Heart right ventricle (tissue), 16 donors: Measurements from ENCODE around the gene CCDC91. TPM values are rescaled to one million over a fixed set of nuclear protein-coding genes. Genes with fewer than 3 reads are reported as not detected.
A peak's percentile ranks its signal among the peaks of the same experiment; 100 is the strongest.

Experiments used
- ATAC-seq, 8 donors: fragments of 200-7000 bp; cut with Tn5 transposase; one replicate each; pipeline ENCODE4 v1.9.1; 2020; ENCODE audit warnings: mild to moderate bottlenecking in 8 of 8, moderate library complexity in 8 of 8, moderate number of reproducible peaks in 1 of 8
- DNase-seq, 2 donors: peaks; one replicate each; pipeline ENCODE4 v3.0.0-alpha.2; 2020
- H3K27ac ChIP-seq, 10 donors: fragments of 200-600 bp; sonication (generic) in 2 of 10; one replicate each; pipeline versions ENCODE4 v1.5.0 to v1.8.0; 2020 to 2022; ENCODE audit warnings: mild to moderate bottlenecking in 3 of 10
- H3K27me3 ChIP-seq, 7 donors: fragments of 200-600 bp; one replicate each; pipeline ENCODE4 v1.8.0; 2021 to 2022; ENCODE audit warnings: mild to moderate bottlenecking in 2 of 7
- H3K36me3 ChIP-seq, 9 donors: fragments of 200-600 bp; sonication (generic) in 1 of 9; one replicate each; pipeline versions ENCODE4 v1.5.0 to v1.8.0; 2020 to 2022; ENCODE audit warnings: mild to moderate bottlenecking in 2 of 9
- H3K4me1 ChIP-seq, 9 donors: fragments of 200-600 bp; sonication (generic) in 1 of 9; one replicate each; pipeline versions ENCODE4 v1.5.0 to v1.8.0; 2020 to 2022; ENCODE audit warnings: mild to moderate bottlenecking in 4 of 9
- H3K4me3 ChIP-seq, 10 donors: fragments of 200-600 bp; sonication (generic) in 2 of 10; one replicate each; pipeline versions ENCODE4 v1.5.0 to v1.8.0; 2020 to 2022; ENCODE audit warnings: mild to moderate bottlenecking in 7 of 10, moderate library complexity in 2 of 10
- H3K9me3 ChIP-seq, 11 donors: fragments of 200-600 bp in 10 of 11; sonication (generic) in 2 of 11; one replicate each; pipeline versions ENCODE4 v1.5.0 to v1.8.0; 2013 to 2022; ENCODE audit warnings: mild to moderate bottlenecking in 2 of 11, control low read depth in 1 of 11, moderate library complexity in 1 of 11
- WGBS, 2 donors: extraction: QIAGEN DNeasy Blood & Tissue Kit; methylation state at CpG; one replicate each; pipeline ENCODE4 v1.1.7; 2013; ENCODE audit warnings: inconsistent platforms in 1 of 2; 5-methylcytosine and 5-hydroxymethylcytosine counted together
- intact Hi-C, 10 donors: fragments of 100-400 bp; cut with DNase I; formaldehyde crosslinking; loops; one replicate each; pipeline versions ENCODE4 v1.11.1 to v1.14.2; 2022
- polyA plus RNA-seq, 2 donors: library from polyadenylated mRNA; stranded (reverse); fragments of 200-250 nt; gene quantifications; one replicate each; pipeline ENCODE4 v1.2.3, GENCODE V29; 2013
- total RNA-seq, 10 donors: library from RNA; stranded (reverse); fragmentation: NEBNext Ultra II Directional in 3 of 10; extraction: Animal tissue kit (Norgen Biotek cat#: 25700) in 3 of 10; gene quantifications; one replicate each; pipeline versions ENCODE4 v1.2.1 to v1.2.4, GENCODE V29; 2021 to 2023
- TF ChIP-seq, protein P1 (sequence below), 9 donors: fragments of 200-600 bp; sonication (generic) in 2 of 9; IDR thresholded peaks; one replicate each; pipeline versions ENCODE4 v1.5.0 to v1.8.0; 2021 to 2022; ENCODE audit warnings: antibody characterized with exemption in 9 of 9, mild to moderate bottlenecking in 5 of 9, moderate library complexity in 1 of 9
- donor health status: Arrhythmogenic right ventricular cardiomyopathy.
- donor health status: ischemic (EF 13 %, LVEDD 7.1; RV severe dilation, severe dysfunction).
- donor health status: healthy with polysubstance abuse.
- donor health status: DM: no; HTN: yes; CAD: no.
- donor health status: DM: no; HTN: no; CAD: no.
- donor health status: ischemic (EF 25% LVEDD 6.9; RV normal size, moderate dysfunction).
- donor health status: ischemic (EF 25% LVEDD 5.7; RV mildly dilated, moderate dysfunction).
- donor health status: healthy.
- donor health status: DM: yes; HTN: yes; CAD: no.
- donor health status: Ischemic cardiomyopathy.
- donor health status: ischemic (EF 35%, LVEDD 5.7; RV mildly dilated, moderate dysfunction).
- donor health status: nonischemic (EF 11% LVEDD 7.7; RV severe dilation, severe dysfunction).
- donor health status: DM: yes; HTN: yes; CAD: no.
- donor health status: PGD.
- donor health status: ischemic (EF 29% LVEDD 5.4; RV normal size, mild dysfunction).
- donor health status: nonischemic (EF 23%, LVEDD 6.1; RV moderate dilation, normal function).

Gene CCDC91
- total and polyA plus RNA-seq, 12 donors: 20.5 to 66.4 (median 54.5) TPM

DNA sequence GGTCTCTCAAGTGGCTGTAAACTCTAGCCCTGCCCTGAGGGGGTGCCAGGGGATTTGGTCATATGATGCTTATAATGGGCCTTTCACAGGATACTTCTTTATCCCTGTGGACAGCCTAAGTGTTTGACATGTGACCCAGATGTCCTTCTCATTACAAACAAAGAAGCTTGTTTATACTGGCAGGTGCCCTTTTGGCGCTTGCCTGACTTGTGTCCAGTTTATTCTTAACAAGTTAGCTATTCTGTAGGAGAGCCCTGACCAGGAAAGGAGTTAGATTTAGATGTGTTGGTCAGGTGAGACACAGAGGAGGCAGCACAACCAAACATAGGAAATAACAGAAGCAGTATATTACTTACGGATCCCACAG is 51.9 kb downstream of the CCDC91 start:
- no peak for DNase-seq
- intact Hi-C loops: no loop called here
- Histone ChIP-seq H3K36me3 (no peaks in the 10 kb centered on the region), H3K27me3 (no peaks in the 10 kb centered on the region), H3K4me3 (no peak overlapping the region), H3K4me1 (peaks cover 0 to 8% (median 0%) of the 10 kb centered on the region in 9 donors), H3K27ac (no peak overlapping the region), H3K9me3 (no peaks in the 10 kb centered on the region)
- TF ChIP-seq, protein P1, sequence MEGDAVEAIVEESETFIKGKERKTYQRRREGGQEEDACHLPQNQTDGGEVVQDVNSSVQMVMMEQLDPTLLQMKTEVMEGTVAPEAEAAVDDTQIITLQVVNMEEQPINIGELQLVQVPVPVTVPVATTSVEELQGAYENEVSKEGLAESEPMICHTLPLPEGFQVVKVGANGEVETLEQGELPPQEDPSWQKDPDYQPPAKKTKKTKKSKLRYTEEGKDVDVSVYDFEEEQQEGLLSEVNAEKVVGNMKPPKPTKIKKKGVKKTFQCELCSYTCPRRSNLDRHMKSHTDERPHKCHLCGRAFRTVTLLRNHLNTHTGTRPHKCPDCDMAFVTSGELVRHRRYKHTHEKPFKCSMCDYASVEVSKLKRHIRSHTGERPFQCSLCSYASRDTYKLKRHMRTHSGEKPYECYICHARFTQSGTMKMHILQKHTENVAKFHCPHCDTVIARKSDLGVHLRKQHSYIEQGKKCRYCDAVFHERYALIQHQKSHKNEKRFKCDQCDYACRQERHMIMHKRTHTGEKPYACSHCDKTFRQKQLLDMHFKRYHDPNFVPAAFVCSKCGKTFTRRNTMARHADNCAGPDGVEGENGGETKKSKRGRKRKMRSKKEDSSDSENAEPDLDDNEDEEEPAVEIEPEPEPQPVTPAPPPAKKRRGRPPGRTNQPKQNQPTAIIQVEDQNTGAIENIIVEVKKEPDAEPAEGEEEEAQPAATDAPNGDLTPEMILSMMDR (IDR thresholded peaks at IDR 0.05): no peak
- ATAC-seq: no peak
- 83 to 86% methylated on average over 2 of the region's 2 CpGs for WGBS, 2 donors

DNA sequence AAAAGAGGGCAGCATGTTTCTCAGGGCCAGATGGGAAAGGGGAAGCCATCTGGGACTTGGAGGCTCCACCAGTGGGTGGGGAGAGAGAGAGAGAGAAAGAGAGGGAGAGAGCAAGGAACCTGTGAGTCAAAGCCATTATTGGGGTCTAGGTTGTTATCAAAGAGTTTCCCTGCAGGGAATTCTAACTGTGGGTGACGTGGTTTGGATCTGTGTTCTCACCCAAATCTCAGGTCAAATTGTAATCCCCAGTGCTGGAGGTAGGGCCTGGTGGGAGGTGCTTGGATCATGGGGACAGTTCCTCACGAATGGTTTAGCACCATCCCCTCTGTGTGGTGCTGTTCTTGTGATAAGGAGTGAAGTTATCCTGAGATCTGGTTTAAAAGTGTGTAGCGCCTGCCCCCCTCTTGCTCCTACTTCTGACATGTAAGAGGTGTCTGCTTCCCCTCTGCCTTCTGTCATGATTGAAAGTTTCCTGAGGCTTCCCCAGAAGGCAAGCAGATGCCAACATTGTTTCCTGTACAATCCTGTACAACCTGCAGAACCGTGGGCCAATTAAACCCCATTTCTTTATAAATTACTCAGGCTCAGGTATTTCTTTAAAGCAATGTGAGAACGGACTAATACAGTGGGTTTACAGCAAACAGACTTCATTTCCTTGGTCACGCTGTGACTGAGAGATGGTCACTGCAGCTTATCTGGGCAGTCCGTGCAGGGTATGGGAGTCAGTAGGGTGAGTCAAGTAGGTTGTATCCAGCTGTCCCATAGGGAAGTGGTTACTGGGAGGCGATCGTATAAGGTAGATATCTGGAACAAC is 52.4 kb downstream of the CCDC91 start:
- Histone ChIP-seq H3K27me3 (no peaks in the 10 kb centered on the region), H3K4me1 (peaks cover 0 to 8% (median 0%) of the 10 kb centered on the region in 9 donors), H3K4me3 (no peak overlapping the region), H3K9me3 (no peaks in the 10 kb centered on the region), H3K27ac (no peak overlapping the region), H3K36me3 (no peaks in the 10 kb centered on the region)
- TF ChIP-seq, protein P1 (IDR thresholded peaks at IDR 0.05): no peak
- 81 to 83% methylated on average over 9 of the region's 9 CpGs for WGBS, 2 donors
- intact Hi-C loops: no loop called here
- ATAC-seq (peak in 1 of 8 donors; percentile 37), DNase-seq (no peak)

DNA sequence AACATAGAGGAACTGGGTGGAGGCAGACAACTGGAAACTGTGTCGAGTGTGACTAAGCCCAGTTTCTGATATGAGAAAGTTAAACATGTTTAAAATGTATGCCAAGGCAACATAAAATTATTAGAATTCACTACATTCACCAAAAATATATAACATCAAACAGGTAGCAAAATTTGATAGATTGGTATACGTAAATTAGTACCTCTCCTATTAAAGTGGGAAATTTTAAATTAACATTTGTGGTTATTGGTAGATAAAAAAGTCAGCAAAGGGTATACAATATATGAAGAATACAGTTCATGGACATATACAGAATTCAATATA is 53.0 kb downstream of the CCDC91 start:
- H3K27me3 ChIP-seq: no peaks in the 10 kb centered on the region
- no peaks in the 10 kb centered on the region for H3K36me3 ChIP-seq
- H3K27ac ChIP-seq: no peak overlapping the region
- ATAC-seq (no peak), DNase-seq (no peak)
- no peaks in the 10 kb centered on the region for H3K9me3 ChIP-seq
- H3K4me1 ChIP-seq: peaks cover 0 to 8% (median under 1%) of the 10 kb centered on the region in 9 donors
- intact Hi-C loops: no loop called here
- no peak overlapping the region for H3K4me3 ChIP-seq
- WGBS, 2 donors: 81 to 83% methylated on average over 2 of the region's 2 CpGs
- TF ChIP-seq, protein P1 (IDR thresholded peaks at IDR 0.05): no peak

DNA sequence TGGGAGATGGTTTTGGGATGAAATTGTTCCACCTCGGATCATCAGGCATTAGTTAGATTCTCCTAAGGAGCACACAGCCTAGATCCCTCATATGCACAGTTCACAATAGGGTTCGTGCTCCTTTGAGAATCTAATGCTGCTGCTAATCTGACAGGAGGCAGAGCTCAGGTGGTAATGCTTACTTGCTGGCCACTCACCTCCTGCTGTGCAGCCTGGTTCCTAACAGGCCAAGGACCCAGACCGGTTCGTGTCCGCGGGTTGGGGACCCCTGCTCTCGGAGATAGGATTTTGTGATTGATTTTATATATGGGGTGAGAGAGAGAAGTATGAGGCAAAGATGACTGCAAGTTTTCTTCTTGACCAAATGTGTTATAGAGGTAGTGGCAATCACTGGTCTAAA is 57.5 kb downstream of the CCDC91 start:
- Histone ChIP-seq H3K9me3 (no peaks in the 10 kb centered on the region), H3K27ac (no peak overlapping the region), H3K36me3 (no peaks in the 10 kb centered on the region), H3K4me1 (peaks cover 0 to 33% (median 14%) of the 10 kb centered on the region in 9 donors), H3K27me3 (no peaks in the 10 kb centered on the region), H3K4me3 (no peak overlapping the region)
- WGBS, 2 donors: 83 to 88% methylated on average over 7 of the region's 7 CpGs
- no peak for DNase-seq
- intact Hi-C loops: no loop called here
- ATAC-seq: no peak
- TF ChIP-seq, protein P1 (IDR thresholded peaks at IDR 0.05): no peak
